HepG2 (cell line): Measurements from ENCODE around the gene DUSP7. TPM values are rescaled to one million over a fixed set of nuclear protein-coding genes. Genes with fewer than 3 reads are reported as not detected.

Source experiments
- ATAC-seq: fragments of 200-7000 bp; cut with Tn5 transposase; 3 replicates; pipeline ENCODE4 v1.9.1; 2020; ENCODE audit warnings: mild to moderate bottlenecking, moderate library complexity
- BruUV-seq: library from RNA; stranded (reverse); fragments of 400-500 nt; replicated peaks from 2 replicates; lab custom pipeline; 2021; lab: Mats Ljungman, UMichigan
- CTCF ChIA-PET: fragments of 300-600 bp; formaldehyde crosslinking; extraction: SDS; loops from one replicate; lab custom pipeline; 2021; ENCODE audit warnings: low total read pairs, inconsistent platforms, low intra/inter-chr PET ratio; lab: Yijun Ruan, JAX
- POLR2A ChIA-PET: fragments of 350-600 bp; sonication (Branson Sonifier 250); formaldehyde crosslinking; loops from one replicate; lab custom pipeline; 2020; ENCODE audit warnings: antibody characterized with exemption, inconsistent platforms; lab: Yijun Ruan, JAX
- DNase-seq: peaks from one replicate; pipeline ENCODE4 v3.0.0-alpha.2; 2015; ENCODE audit warnings: low spot score
- FAIRE-seq: peaks from 3 replicates; lab custom pipeline; 2011; peaks lifted over from hg19 to GRCh38; lab: Jason Lieb, UNC
- H2AFZ ChIP-seq: one replicate; pipeline ENCODE4 v1.6.1; 2011; ENCODE audit warnings: low read length, inconsistent platforms
- H3K27ac ChIP-seq: fragments of 300-600 bp; 3 replicates; pipeline ENCODE4 v1.8.0; 2011; ENCODE audit warnings: mixed run types, mild to moderate bottlenecking, mixed read lengths, low read length, inconsistent platforms; ENCODE audit not compliant: insufficient read depth; ENCODE audit errors: extremely low read length
- H3K27me3 ChIP-seq, 2 experiments: fragments of 200-600 bp in 1 of 2; 2 replicates in 1 of 2; 3 replicates in 1 of 2; pipeline versions ENCODE4 v1.6.0 to v1.8.0; 2011; ENCODE audit warnings: low read length in 2 of 2, mild to moderate bottlenecking in 2 of 2, moderate library complexity in 2 of 2, inconsistent platforms in 1 of 2; ENCODE audit not compliant: insufficient read depth in 2 of 2, control insufficient read depth in 1 of 2
- H3K36me3 ChIP-seq, 2 experiments: fragments of 200-600 bp in 1 of 2; replicated peaks in 1 of 2; 2 replicates in 1 of 2; 3 replicates in 1 of 2; pipeline versions ENCODE4 v1.5.1 to v1.8.0; 2011; ENCODE audit warnings: low read length in 2 of 2, inconsistent platforms in 1 of 2; ENCODE audit not compliant: insufficient read depth in 2 of 2, control insufficient read depth in 1 of 2
- H3K4me1 ChIP-seq: 2 replicates; pipeline ENCODE4 v1.5.1; 2012; ENCODE audit warnings: low read length, inconsistent platforms; ENCODE audit not compliant: insufficient read depth
- H3K4me2 ChIP-seq: 2 replicates; pipeline ENCODE4 v1.6.0; 2011; ENCODE audit warnings: low read depth, low read length, inconsistent platforms
- H3K4me3 ChIP-seq, 3 experiments: fragments of 200-600 bp in 1 of 3; sonication (generic), shearing (Covaris generic) in 1 of 3; replicated peaks in 1 of 3; 2 replicates each; pipeline ENCODE4 v1.5.1; 2011 to 2016; ENCODE audit warnings: low read length in 3 of 3, inconsistent platforms in 2 of 3, low read depth in 2 of 3, mild to moderate bottlenecking in 2 of 3, control low read depth in 1 of 3, mixed read lengths in 1 of 3; ENCODE audit not compliant: insufficient read depth in 1 of 3
- H3K79me2 ChIP-seq: one replicate; pipeline ENCODE4 v1.6.1; 2011; ENCODE audit warnings: low read length, inconsistent platforms; ENCODE audit not compliant: insufficient read depth
- H3K9ac ChIP-seq: 2 replicates; pipeline ENCODE4 v1.6.0; 2011; ENCODE audit warnings: mild to moderate bottlenecking, low read depth, low read length, inconsistent platforms; ENCODE audit not compliant: insufficient read depth
- H3K9me3 ChIP-seq: 2 replicates; pipeline ENCODE4 v1.5.1; 2012; ENCODE audit warnings: mild to moderate bottlenecking, low read length
- H4K20me1 ChIP-seq: 2 replicates; pipeline ENCODE4 v1.6.0; 2011; ENCODE audit warnings: inconsistent platforms, mild to moderate bottlenecking, low read length, moderate library complexity; ENCODE audit not compliant: insufficient read depth
- BRCA1 ChIP-seq: sonication (generic); formaldehyde crosslinking; IDR thresholded peaks from 2 replicates; pipeline ENCODE4 v1.4.0; 2020; ENCODE audit warnings: missing genetic modification reagents
- ELF4 ChIP-seq: sonication (generic); formaldehyde crosslinking; IDR thresholded peaks from 2 replicates; pipeline ENCODE4 v1.5.0; 2020; ENCODE audit warnings: missing genetic modification reagents, mild to moderate bottlenecking, moderate library complexity, borderline replicate concordance
- GLMP ChIP-seq: sonication (generic); formaldehyde crosslinking; IDR thresholded peaks from 2 replicates; pipeline ENCODE4 v1.9.0; 2021; ENCODE audit warnings: missing genetic modification reagents, mild to moderate bottlenecking, borderline replicate concordance
- KAT8 ChIP-seq: IDR thresholded peaks from 2 replicates; pipeline ENCODE4 v1.6.1; 2016; ENCODE audit warnings: missing genetic modification reagents, missing compliant biosample characterization
- MIXL1 ChIP-seq: IDR thresholded peaks from 2 replicates; pipeline ENCODE4 v1.6.1; 2016
- NFE2 ChIP-seq: sonication (generic); formaldehyde crosslinking; IDR thresholded peaks from 2 replicates; pipeline ENCODE4 v1.4.0; 2020; ENCODE audit warnings: missing genetic modification reagents
- NKX3-1 ChIP-seq: sonication (generic); formaldehyde crosslinking; IDR thresholded peaks from 2 replicates; pipeline ENCODE4 v1.5.0; 2020; ENCODE audit warnings: missing genetic modification reagents
- REST ChIP-seq, 2 experiments: IDR thresholded peaks; 2 replicates each; pipeline ENCODE4 v1.6.1; 2011 to 2012; ENCODE audit warnings: low read length in 2 of 2, borderline replicate concordance in 1 of 2, low read depth in 1 of 2, mild to moderate bottlenecking in 1 of 2, moderate library complexity in 1 of 2
- RXRA ChIP-seq: sonication (generic); formaldehyde crosslinking; IDR thresholded peaks from 2 replicates; pipeline ENCODE4 v1.5.1; 2020; ENCODE audit warnings: missing genetic modification reagents
- SMC3 ChIP-seq: IDR thresholded peaks from 2 replicates; pipeline ENCODE4 v1.6.1; 2011; ENCODE audit warnings: low read length, improper control_type of control experiment
- SRSF4 ChIP-seq: fragments of 200-400 bp; formaldehyde crosslinking; IDR thresholded peaks from one replicate; pipeline ENCODE4 v1.6.1; 2018; ENCODE audit warnings: mild to moderate bottlenecking, low read depth, low read length, moderate library complexity; ENCODE audit not compliant: poor library complexity, severe bottlenecking
- SUZ12 ChIP-seq: fragments of 150-350 bp; IDR thresholded peaks from 2 replicates; pipeline ENCODE4 v1.6.1; 2014; ENCODE audit warnings: low read depth, low read length
- TEAD3 ChIP-seq: optimal IDR thresholded peaks from 2 replicates; pipeline ENCODE3; 2016; ENCODE audit warnings: borderline replicate concordance
- ZBTB3 ChIP-seq: sonication (generic); formaldehyde crosslinking; IDR thresholded peaks from 2 replicates; pipeline ENCODE4 v1.4.0; 2020; ENCODE audit warnings: low read depth, mild to moderate bottlenecking, moderate library complexity, missing genetic modification reagents, borderline replicate concordance
- ZNF501 ChIP-seq: sonication (generic); formaldehyde crosslinking; IDR thresholded peaks from 2 replicates; pipeline ENCODE4 v1.5.1; 2020; ENCODE audit warnings: mild to moderate bottlenecking, moderate library complexity, missing genetic modification reagents
- ZNF558 ChIP-seq: sonication (generic); formaldehyde crosslinking; IDR thresholded peaks from 2 replicates; pipeline ENCODE4 v1.9.0; 2022; ENCODE audit warnings: mild to moderate bottlenecking, missing genetic modification reagents, borderline replicate concordance
- ZNF720 ChIP-seq: sonication (generic); formaldehyde crosslinking; IDR thresholded peaks from 2 replicates; pipeline ENCODE4 v1.4.0; 2020; ENCODE audit warnings: missing genetic modification reagents
- ZNF749 ChIP-seq: sonication (generic); formaldehyde crosslinking; IDR thresholded peaks from 2 replicates; pipeline ENCODE4 v1.8.0; 2022; ENCODE audit warnings: mild to moderate bottlenecking, missing genetic modification reagents, moderate library complexity, borderline replicate concordance
- ZSCAN20 ChIP-seq: sonication (generic); formaldehyde crosslinking; IDR thresholded peaks from 2 replicates; pipeline ENCODE4 v1.4.0; 2020; ENCODE audit warnings: missing genetic modification reagents, mild to moderate bottlenecking, borderline replicate concordance
- WGBS: methylation state at CpG from one replicate; pipeline ENCODE4 v1.1.6; 2017; ENCODE audit warnings: low lambda C conversion rate; 5-methylcytosine and 5-hydroxymethylcytosine counted together
- in situ Hi-C: cut with HindIII; loops from 2 replicates; pipeline ENCODE4 v1.10.0; 2017; ENCODE audit warnings: low pct_unique_long_range_greater_than_20kb; ENCODE audit not compliant: extremely low pct_ligation_motif_present
- intact Hi-C: fragments of 100-400 bp; cut with micrococcal nuclease; formaldehyde crosslinking; loops from one replicate; pipeline ENCODE4 v1.10.0; 2022; ENCODE audit not compliant: unreplicated experiment
- polyA plus RNA-seq, 8 experiments: library from polyadenylated mRNA; depleted of rRNA in 3 of 8; stranded (reverse) in 7 of 8; unstranded in 1 of 8; fragments of >200 nt; fragmentation: Illumina TruSeq in 4 of 8; extraction: Trizol in 4 of 8; gene quantifications; 2 replicates each; pipeline versions ENCODE4 v1.2.1 to v1.2.3, GENCODE V29; 2011 to 2016; ENCODE audit warnings: low read depth in 4 of 8, missing spikeins in 1 of 8, mixed read lengths in 1 of 8; ENCODE audit not compliant: insufficient read depth in 1 of 8
- total RNA-seq, 5 experiments: library from RNA; depleted of rRNA; stranded (reverse); fragments of >200 nt; fragmentation: Illumina TruSeq; extraction: Trizol; gene quantifications; 2 replicates each; pipeline ENCODE4 v1.2.3, GENCODE V29; 2016; ENCODE audit warnings: low read depth in 1 of 5

Gene DUSP7
- total and polyA plus RNA-seq, 2 of the 13 experiments (the other 11 are each of a cell fraction or from before 2014, with no cell fraction given), result 6.6 to 8.8 TPM

GRCh38 chr3:52086976-52087663 lies 30.7 kb upstream of the DUSP7 start (continued):
- TF ChIP-seq ZBTB3, result no peak
- no peak for TF ChIP-seq ZNF749

GRCh38 chr3:52086461-52086860 lies 30.1 kb upstream of the DUSP7 start:
- Histone ChIP-seq H3K27me3 (no peaks in the 10 kb centered on the region), H3K4me2 (no peak overlapping the region), H3K4me1 (peaks cover 73% of the 10 kb centered on the region), H3K4me3 (no peak overlapping the region), H3K9ac (no peak overlapping the region), H3K27ac (no peak overlapping the region), H3K79me2 (no peaks in the 10 kb centered on the region), H3K36me3 (no peaks in the 10 kb centered on the region), H3K9me3 (no peaks in the 10 kb centered on the region), H4K20me1 (no peaks in the 10 kb centered on the region), H2AFZ (no peak overlapping the region)
- in situ Hi-C loops, result no loop called here
- BruUV-seq, result no TSS peak
- no peak for ATAC-seq
- no peak for FAIRE-seq
- POLR2A ChIA-PET, result no interaction called here
- no peak for DNase-seq
- 100% methylated on average over 2 of the region's 6 CpGs for WGBS
- CTCF ChIA-PET, result no interaction called here
- intact Hi-C loops, result no loop called here
- TF ChIP-seq ZNF558 (CRISPR knock-in tag) (no peak), NFE2 (CRISPR knock-in tag) (no peak), ZSCAN20 (CRISPR knock-in tag) (no peak), SMC3 (no peak), GLMP (CRISPR knock-in tag) (no peak), MIXL1 (CRISPR knock-in tag) (no peak), SRSF4 (no peak), RXRA (no peak), ZNF720 (CRISPR knock-in tag) (no peak), BRCA1 (no peak), SUZ12 (no peak), NKX3-1 (CRISPR knock-in tag) (no peak), TEAD3 (no peak), ELF4 (no peak), REST (IDR thresholded peaks at IDR 0.05; ENCODE audit: borderline replicate concordance in 1 of 2, low read depth in 1 of 2, low read length in 2 of 2) (no peak), KAT8 (CRISPR knock-in tag) (no peak), ZNF501 (CRISPR knock-in tag) (no peak)
